Uterus (tissue), 4 donors: ENCODE results near the gene CTDP1. TPM values are rescaled to one million over a fixed set of nuclear protein-coding genes. Genes with fewer than 3 reads are reported as not detected.

Source experiments
- DNase-seq, 2 donors: peaks; one replicate each; pipeline ENCODE4 v3.0.0-alpha.2; 2019 to 2020
- H3K27ac ChIP-seq, 2 donors: fragments of 200-600 bp; sonication (generic); 1 replicate in 1 of 2; 2 replicates in 1 of 2; pipeline ENCODE4 v1.5.1; 2016 to 2018
- H3K27me3 ChIP-seq, 2 donors: fragments of 200-600 bp; sonication (generic); one replicate each; pipeline ENCODE4 v1.5.1; 2018 to 2019; ENCODE audit warnings: control low read depth in 1 of 2
- H3K36me3 ChIP-seq, 2 donors: fragments of 200-600 bp; sonication (generic); one replicate each; pipeline ENCODE4 v1.5.1; 2019; ENCODE audit warnings: control low read depth in 1 of 2
- H3K4me1 ChIP-seq, 2 donors: fragments of 200-600 bp; sonication (generic); one replicate each; pipeline ENCODE4 v1.5.1; 2018 to 2019; ENCODE audit warnings: control low read depth in 1 of 2
- H3K4me3 ChIP-seq, 2 donors: fragments of 200-600 bp; sonication (generic); 1 replicate in 1 of 2; 2 replicates in 1 of 2; pipeline ENCODE4 v1.5.1; 2018 to 2019; ENCODE audit warnings: mild to moderate bottlenecking in 1 of 2
- H3K9me3 ChIP-seq, 2 donors: fragments of 200-600 bp; sonication (generic); one replicate each; pipeline ENCODE4 v1.5.1; 2019; ENCODE audit warnings: control low read depth in 1 of 2
- POLR2A ChIP-seq, 2 donors: fragments of 450-650 bp; IDR thresholded peaks; one replicate each; pipeline ENCODE4 v1.6.1; 2016; ENCODE audit warnings: antibody characterized with exemption in 2 of 2, mild to moderate bottlenecking in 1 of 2, moderate library complexity in 1 of 2
- intact Hi-C: fragments of 100-400 bp; cut with DNase I; formaldehyde crosslinking; loops from one replicate; pipeline ENCODE4 v1.15.1; 2023; ENCODE audit warnings: low total_unique reads
- total RNA-seq, 4 donors: library from RNA; depleted of rRNA in 3 of 4; stranded (reverse); fragments of >200 nt in 3 of 4; gene quantifications; one replicate each; pipeline versions ENCODE4 v1.1.0 to v1.2.4, GENCODE V29; 2014 to 2023
- TF ChIP-seq, protein P1 (sequence below), 4 experiments: fragments of 200-600 bp in 2 of 4; fragments of 450-650 bp in 2 of 4; sonication (generic) in 2 of 4; IDR thresholded peaks; one replicate each; pipeline ENCODE4 v1.5.1; 2016 to 2019; ENCODE audit warnings: antibody characterized with exemption in 4 of 4, mild to moderate bottlenecking in 2 of 4, moderate library complexity in 1 of 4
- donor health status: DM: yes; HTN: yes; CAD: no.

The CTDP1 gene
- total RNA-seq, 4 donors from 2014 or later = 6.2 to 22.5 (median 20.4) TPM

DNA sequence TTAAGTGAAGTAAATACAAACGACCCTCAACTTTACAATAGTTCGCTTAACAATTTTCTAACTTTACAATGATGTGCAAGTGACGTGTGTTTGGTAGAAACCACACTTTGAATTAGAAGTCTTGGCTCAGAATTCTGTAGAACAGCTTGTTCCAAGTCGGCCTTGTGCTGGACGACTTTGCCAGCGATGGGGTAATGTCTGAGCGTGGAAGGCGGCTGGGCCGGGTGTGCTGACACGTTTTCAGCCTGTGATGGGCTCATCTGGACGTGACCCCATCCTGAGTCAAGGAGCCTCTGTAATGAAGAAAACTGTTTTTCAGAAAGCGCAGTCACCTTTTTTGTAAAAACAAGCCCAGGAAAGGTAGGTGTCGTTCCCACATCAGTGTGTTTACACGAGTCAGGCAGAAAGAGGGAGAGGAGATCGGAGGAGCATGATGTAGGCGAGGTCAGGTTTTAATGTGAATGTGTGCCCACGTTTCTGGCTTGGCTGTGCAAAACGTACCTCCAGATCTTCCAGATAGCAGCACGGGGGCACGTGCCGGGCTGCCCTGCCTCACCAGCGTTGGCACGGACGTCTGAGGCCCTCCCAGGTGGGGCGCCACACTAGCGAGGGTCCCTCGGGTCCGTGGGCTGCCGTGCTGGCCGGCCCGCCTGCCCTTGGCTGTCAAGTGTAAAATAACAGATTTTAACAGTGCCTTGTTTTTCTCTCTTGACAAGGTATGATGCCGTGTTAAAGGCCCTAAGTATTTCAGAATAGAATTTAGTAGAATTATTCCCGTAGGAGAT is 54.6 kb downstream of the CTDP1 start:
- no peak overlapping the region for H3K27ac ChIP-seq

DNA sequence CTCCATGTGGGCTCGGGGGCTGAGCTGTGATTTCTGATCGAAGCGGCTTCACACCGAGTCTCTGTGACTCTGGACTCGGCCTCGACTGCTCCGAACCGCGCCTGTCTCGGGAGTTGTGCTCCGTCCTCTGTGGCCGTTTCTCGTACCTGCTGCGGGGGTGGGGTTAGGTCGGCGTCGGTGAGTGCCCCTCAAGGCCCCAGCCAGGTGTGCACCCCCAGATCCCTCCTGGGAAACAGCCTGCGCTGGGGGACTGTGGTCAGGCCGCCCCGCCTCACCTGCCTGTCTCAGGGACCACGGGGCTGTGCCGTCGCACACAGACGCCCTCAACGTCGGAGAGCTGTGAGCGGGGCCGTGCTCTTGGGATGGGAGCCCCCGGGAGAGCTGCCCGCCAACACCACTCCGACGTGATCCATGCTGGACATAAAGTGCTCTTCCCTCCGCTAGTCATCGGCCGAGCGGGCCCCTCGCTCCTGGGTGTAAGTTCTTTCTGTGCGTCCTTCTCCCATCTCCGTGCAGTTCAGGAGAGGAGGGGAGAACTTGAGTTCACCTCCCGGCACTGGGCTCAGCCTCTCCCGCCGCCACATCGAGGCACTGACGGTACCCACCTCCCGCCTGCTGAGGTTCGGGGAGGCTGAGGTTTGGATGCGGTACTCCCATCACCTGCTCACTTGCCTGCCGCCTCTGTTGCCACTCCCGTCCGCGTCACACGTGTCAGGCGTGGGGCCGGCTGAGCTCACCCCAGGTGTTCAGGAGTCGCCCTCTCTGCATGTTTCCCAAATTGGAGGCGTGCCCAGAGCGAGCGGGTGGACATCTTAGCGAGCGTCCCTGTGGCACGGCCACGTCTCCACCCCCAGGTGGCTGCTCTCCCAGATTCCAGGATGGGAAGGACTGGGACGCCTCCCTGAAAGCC is 55.7 kb downstream of the CTDP1 start:
- intact Hi-C loops = no loop called here
- DNase-seq = no peak

More for the DNA sequence above, 54.6 kb downstream of the CTDP1 start:
- no peak overlapping the region for H3K4me3 ChIP-seq
- no peak for DNase-seq
- intact Hi-C loops = no loop called here
- TF ChIP-seq POLR2A (IDR thresholded peaks at IDR 0.05) = no peak
- TF ChIP-seq, protein P1, sequence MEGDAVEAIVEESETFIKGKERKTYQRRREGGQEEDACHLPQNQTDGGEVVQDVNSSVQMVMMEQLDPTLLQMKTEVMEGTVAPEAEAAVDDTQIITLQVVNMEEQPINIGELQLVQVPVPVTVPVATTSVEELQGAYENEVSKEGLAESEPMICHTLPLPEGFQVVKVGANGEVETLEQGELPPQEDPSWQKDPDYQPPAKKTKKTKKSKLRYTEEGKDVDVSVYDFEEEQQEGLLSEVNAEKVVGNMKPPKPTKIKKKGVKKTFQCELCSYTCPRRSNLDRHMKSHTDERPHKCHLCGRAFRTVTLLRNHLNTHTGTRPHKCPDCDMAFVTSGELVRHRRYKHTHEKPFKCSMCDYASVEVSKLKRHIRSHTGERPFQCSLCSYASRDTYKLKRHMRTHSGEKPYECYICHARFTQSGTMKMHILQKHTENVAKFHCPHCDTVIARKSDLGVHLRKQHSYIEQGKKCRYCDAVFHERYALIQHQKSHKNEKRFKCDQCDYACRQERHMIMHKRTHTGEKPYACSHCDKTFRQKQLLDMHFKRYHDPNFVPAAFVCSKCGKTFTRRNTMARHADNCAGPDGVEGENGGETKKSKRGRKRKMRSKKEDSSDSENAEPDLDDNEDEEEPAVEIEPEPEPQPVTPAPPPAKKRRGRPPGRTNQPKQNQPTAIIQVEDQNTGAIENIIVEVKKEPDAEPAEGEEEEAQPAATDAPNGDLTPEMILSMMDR (IDR thresholded peaks at IDR 0.05) = no peak
- no peaks in the 10 kb centered on the region for H3K36me3 ChIP-seq
- H3K9me3 ChIP-seq = no peaks in the 10 kb centered on the region
- no peaks in the 10 kb centered on the region for H3K4me1 ChIP-seq
- H3K27me3 ChIP-seq = no peaks in the 10 kb centered on the region

GRCh38 chr18:79736230-79736629 is 56.6 kb downstream of the CTDP1 start:
- intact Hi-C loops = no loop called here
- Histone ChIP-seq H3K4me3 (no peak overlapping the region), H3K27ac (no peak overlapping the region), H3K4me1 (no peaks in the 10 kb centered on the region), H3K9me3 (no peaks in the 10 kb centered on the region), H3K36me3 (no peaks in the 10 kb centered on the region), H3K27me3 (no peaks in the 10 kb centered on the region)
- no peak for TF ChIP-seq POLR2A (IDR thresholded peaks at IDR 0.05)
- TF ChIP-seq, protein P1 (IDR thresholded peaks at IDR 0.05) = no peak
- no peak for DNase-seq

More for the DNA sequence above, 55.7 kb downstream of the CTDP1 start:
- Histone ChIP-seq H3K27ac (no peak overlapping the region), H3K4me1 (no peaks in the 10 kb centered on the region), H3K27me3 (no peaks in the 10 kb centered on the region), H3K4me3 (no peak overlapping the region), H3K36me3 (no peaks in the 10 kb centered on the region), H3K9me3 (no peaks in the 10 kb centered on the region)
- TF ChIP-seq POLR2A (IDR thresholded peaks at IDR 0.05) = no peak
- TF ChIP-seq, protein P1 (IDR thresholded peaks at IDR 0.05) = no peak

- TF ChIP-seq, protein P1 (IDR thresholded peaks at IDR 0.05) = no peak
- TF ChIP-seq POLR2A (IDR thresholded peaks at IDR 0.05) = no peak
- H3K4me3 ChIP-seq = no peak overlapping the region
- H3K27ac ChIP-seq = no peak overlapping the region
- no peaks in the 10 kb centered on the region for H3K9me3 ChIP-seq
- no peaks in the 10 kb centered on the region for H3K36me3 ChIP-seq
- no peaks in the 10 kb centered on the region for H3K27me3 ChIP-seq
- intact Hi-C loops = no loop called here
- H3K4me1 ChIP-seq = no peaks in the 10 kb centered on the region
- no peak for DNase-seq
Measured at GRCh38 chr18:79736846-79737245, 57.2 kb downstream of the CTDP1 start.

GRCh38 chr18:79737426-79737825 is 57.8 kb downstream of the CTDP1 start:
- Histone ChIP-seq H3K36me3 (no peaks in the 10 kb centered on the region), H3K27ac (no peak overlapping the region), H3K9me3 (no peaks in the 10 kb centered on the region), H3K27me3 (no peaks in the 10 kb centered on the region), H3K4me3 (no peak overlapping the region), H3K4me1 (no peaks in the 10 kb centered on the region)
- DNase-seq = no peak
- TF ChIP-seq, protein P1 (IDR thresholded peaks at IDR 0.05) = no peak
- no peak for TF ChIP-seq POLR2A (IDR thresholded peaks at IDR 0.05)
- intact Hi-C loops = no loop called here
